D341Med (cell line): ENCODE results near the gene EME1.
"Not testable (repeated sequence)": the region's sequence is repeated elsewhere in the genome, so short reads cannot be mapped to it uniquely, and the experiment has no call there.

Source experiments
- DNase-seq: peaks from one replicate; pipeline ENCODE4 v3.0.0; 2012; ENCODE audit warnings: low spot score

EME1 gene

DNA sequence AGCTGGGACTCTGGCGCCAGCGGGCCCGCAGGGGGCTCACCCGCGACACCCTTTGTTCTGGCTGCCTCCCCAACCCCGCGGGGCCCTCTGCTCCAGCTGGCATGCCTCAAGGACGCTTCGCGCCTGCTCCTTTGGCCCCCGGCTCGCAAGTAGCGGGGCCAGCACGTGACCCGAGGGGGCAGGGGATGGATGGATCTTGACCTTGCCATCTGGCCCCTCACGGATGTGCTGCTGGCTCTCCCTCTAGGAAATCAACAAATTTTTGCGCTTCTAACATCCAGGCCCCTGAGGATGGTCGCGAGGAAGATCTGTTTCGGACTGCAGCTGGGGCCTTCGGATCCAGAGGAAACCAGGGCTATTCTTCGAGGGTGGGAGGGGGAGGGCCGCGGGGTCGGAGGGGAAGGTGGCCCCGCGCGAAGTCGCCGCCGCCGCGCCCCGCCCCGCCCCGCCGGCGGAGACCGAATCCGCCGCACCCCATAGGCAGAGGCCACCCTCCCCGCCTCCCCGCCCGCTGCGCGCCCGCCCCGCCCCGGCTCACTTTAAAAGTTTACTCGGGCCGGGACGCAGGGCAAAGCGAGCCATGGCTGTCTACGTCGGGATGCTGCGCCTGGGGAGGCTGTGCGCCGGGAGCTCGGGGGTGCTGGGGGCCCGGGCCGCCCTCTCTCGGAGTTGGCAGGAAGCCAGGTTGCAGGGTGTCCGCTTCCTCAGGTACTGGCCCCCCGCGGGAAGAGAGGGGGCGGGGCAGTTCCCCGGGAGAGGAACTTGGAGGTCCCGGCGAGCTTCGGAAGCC lies 52.8 kb downstream of the EME1 start, which contains the start of gene ACSF2:
Gene ACSF2 (plus strand): TSS at position 537 of the 790 bp plus-strand sequence. CDS start 44 bp downstream, at position 581.
- peak; percentile 77 for DNase-seq

DNA sequence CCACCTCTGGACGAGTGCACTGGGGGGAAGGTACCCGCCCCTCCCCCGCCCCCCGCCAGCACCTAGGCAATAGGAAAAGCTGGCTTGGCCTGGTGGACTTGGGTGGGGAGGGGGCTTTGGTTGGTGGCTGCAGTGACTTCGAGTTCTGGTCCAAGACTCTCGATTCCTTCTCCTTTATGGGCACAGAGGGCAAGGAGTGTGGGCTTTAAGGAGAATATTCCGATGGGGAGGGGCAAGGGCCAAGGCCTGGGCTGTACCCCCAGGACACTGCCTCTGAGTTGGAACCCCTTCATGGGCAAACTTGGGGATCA lies 53.4 kb downstream of the EME1 start:
- DNase-seq = no peak

DNA sequence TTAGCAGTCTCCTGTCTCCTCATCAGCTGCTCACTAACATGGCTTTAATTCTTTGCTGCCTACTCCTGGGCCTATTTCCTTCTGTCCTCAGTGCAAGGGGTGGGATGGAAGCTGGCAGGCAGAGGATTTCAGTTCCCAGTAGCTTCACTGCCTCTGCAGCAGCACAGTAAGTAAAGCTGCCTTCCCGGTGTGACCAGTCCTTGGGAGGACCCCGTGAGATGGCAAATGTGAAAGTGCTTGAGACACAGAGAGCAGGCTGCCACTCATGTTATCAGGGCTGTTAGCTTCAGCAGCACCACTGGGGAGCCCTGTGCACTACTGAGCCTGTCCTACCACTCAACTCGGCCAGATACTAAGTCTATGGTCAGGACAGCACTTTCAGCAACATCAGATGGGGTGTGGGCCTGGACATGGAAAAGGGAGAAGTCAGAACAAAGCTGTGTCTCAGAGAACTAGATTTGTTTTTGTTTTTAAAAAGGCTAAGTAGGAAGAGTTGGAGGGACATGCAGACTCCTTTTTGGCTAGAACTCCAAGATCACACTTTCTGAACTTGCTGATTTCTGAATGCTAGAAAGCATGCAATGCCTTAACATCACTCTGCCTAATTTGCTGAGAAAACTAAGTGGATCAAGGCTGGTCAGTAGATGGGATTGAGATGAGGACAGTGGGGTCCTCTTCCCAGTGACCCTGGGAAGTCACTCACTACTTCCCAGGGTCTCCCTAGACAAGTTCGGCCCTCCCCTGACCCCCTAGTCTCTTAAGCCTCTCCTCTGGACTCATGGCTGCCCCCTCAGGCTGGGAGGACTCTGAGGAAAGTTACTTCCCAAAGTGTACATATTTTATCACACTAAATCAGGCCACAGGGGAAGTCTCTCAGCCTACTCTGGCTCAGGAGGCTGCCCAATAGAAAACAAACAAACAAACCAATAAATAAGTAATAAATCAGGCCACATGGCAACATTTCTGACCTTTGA lies 54.1 kb downstream of the EME1 start:
- peak; percentile 45 for DNase-seq

DNA sequence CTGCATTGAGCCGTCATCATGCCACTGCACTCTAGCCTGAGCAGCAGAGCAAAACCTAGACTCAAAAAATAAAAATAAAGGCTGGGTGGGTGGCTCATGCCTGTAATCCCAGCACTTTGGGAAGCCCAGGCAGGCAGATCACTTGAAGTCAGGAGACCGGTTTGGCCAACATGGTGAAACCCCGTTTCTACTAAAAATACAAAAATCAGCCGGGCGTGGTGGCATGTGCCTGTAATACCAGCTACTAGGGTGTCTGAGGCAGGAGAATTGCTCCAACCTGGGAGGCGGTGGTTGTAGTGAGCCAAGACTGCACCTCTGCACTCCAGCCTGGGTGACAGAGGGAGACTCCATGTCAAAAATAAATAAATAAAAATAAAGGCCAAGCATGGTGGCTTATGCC lies 55.1 kb downstream of the EME1 start:
- not testable (repeated sequence) for DNase-seq

DNA sequence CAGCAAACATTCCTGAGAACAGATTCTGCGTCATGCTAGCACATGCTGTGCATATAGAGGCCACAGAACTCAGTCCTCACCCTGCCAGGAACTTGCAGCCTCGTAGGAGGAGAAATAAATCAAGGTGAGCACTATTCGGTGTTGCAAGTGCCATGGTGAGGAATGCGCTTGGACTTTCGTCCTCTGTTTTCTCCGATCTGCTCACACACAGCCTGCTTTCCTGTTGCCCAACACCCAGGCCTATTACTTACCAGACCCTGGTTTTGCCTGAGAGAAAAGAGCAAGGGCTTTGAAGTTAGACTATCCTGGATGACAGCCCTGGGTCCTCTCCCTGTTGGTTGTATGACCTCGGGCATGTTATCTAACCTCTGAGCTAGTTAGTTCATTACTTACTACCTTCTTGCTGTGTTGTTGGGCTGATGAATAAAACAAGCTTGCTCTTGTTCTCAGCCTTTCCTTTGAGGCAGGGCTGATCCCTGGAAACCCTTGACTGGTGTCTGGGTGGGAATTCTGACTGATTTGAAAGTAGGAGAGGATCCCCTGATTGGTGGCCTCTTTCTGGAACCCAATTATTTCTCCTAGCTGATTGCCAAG lies 55.9 kb downstream of the EME1 start:
- DNase-seq = no peak

DNA sequence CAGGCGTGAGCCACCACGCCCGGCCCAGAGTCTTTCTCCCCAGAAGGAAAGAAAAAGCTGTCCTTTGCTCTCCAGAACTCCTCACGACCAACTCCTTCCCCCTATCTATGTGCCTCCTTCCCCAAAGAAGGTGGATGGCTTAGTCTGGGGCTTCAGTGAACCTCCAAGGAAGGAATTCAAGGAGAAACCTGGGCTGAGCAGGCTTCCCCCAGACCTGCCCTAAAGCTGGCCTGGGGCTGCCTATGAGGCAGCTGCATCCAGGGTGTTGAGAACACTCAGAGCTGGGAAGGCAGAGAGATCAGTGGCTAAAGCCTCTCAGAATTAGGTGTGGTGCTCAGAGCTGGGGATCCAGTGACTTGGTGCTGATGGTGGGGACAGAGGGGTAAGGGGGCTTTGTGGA lies 56.8 kb downstream of the EME1 start:
- peak; percentile 33 for DNase-seq
